ENCODE measurements around the gene SEZ6L.

SEZ6L gene

GRCh38 chr22:26382782-26383181 is 213.5 kb downstream of the SEZ6L start:
- Histone ChIP-seq H3K36me3 (ENCODE audit: low read depth) (no peaks in the 10 kb centered on the region), H3K9me3 (ENCODE audit: severe bottlenecking) (no peaks in the 10 kb centered on the region), H3K27me3 (ENCODE audit: insufficient read depth, poor library complexity, severe bottlenecking) (peaks cover 3% of the 10 kb centered on the region), H3K4me1 (ENCODE audit: insufficient read depth, poor library complexity, severe bottlenecking) (no peaks in the 10 kb centered on the region), H3K27ac (ENCODE audit: poor library complexity, severe bottlenecking) (no peak overlapping the region), H3K4me3 (ENCODE audit: severe bottlenecking) (no peak overlapping the region)
- TF ChIP-seq CTCF (IDR thresholded peaks at IDR 0.05; ENCODE audit: poor library complexity, severe bottlenecking), result no peak
- ATAC-seq (ENCODE audit: low read depth), result no peak
- no peak for DNase-seq (ENCODE audit: low spot score)

- no peak overlapping the region for H3K4me3 ChIP-seq (ENCODE audit: severe bottlenecking)
- no peak for TF ChIP-seq CTCF (IDR thresholded peaks at IDR 0.05; ENCODE audit: poor library complexity, severe bottlenecking)
- H3K27ac ChIP-seq (ENCODE audit: poor library complexity, severe bottlenecking), result no peak overlapping the region
- no peaks in the 10 kb centered on the region for H3K9me3 ChIP-seq (ENCODE audit: severe bottlenecking)
- H3K36me3 ChIP-seq (ENCODE audit: low read depth), result no peaks in the 10 kb centered on the region
- DNase-seq (ENCODE audit: low spot score) (no peak), ATAC-seq (ENCODE audit: low read depth) (no peak)
- no peaks in the 10 kb centered on the region for H3K4me1 ChIP-seq (ENCODE audit: insufficient read depth, poor library complexity, severe bottlenecking)
- peaks cover 3% of the 10 kb centered on the region for H3K27me3 ChIP-seq (ENCODE audit: insufficient read depth, poor library complexity, severe bottlenecking)
Measured at GRCh38 chr22:26383968-26384556, 214.8 kb downstream of the SEZ6L start.

- Histone ChIP-seq H3K27me3 (ENCODE audit: insufficient read depth, poor library complexity, severe bottlenecking) (peaks cover 3% of the 10 kb centered on the region), H3K9me3 (ENCODE audit: severe bottlenecking) (no peaks in the 10 kb centered on the region), H3K36me3 (ENCODE audit: low read depth) (no peaks in the 10 kb centered on the region), H3K4me1 (ENCODE audit: insufficient read depth, poor library complexity, severe bottlenecking) (no peaks in the 10 kb centered on the region), H3K4me3 (ENCODE audit: severe bottlenecking) (no peak overlapping the region), H3K27ac (ENCODE audit: poor library complexity, severe bottlenecking) (no peak overlapping the region)
- no peak for DNase-seq (ENCODE audit: low spot score)
- TF ChIP-seq CTCF (IDR thresholded peaks at IDR 0.05; ENCODE audit: poor library complexity, severe bottlenecking), result no peak
- no peak for ATAC-seq (ENCODE audit: low read depth)
Measured at GRCh38 chr22:26385164-26385563, 215.9 kb downstream of the SEZ6L start.

GRCh38 chr22:26389125-26389524 is 219.9 kb downstream of the SEZ6L start:
- Histone ChIP-seq H3K27ac (ENCODE audit: poor library complexity, severe bottlenecking) (no peak overlapping the region), H3K36me3 (ENCODE audit: low read depth) (no peaks in the 10 kb centered on the region), H3K4me3 (ENCODE audit: severe bottlenecking) (no peak overlapping the region), H3K9me3 (ENCODE audit: severe bottlenecking) (no peaks in the 10 kb centered on the region), H3K4me1 (ENCODE audit: insufficient read depth, poor library complexity, severe bottlenecking) (no peaks in the 10 kb centered on the region), H3K27me3 (ENCODE audit: insufficient read depth, poor library complexity, severe bottlenecking) (no peaks in the 10 kb centered on the region)
- ATAC-seq (ENCODE audit: low read depth) (no peak), DNase-seq (ENCODE audit: low spot score) (no peak)
- no peak for TF ChIP-seq CTCF (IDR thresholded peaks at IDR 0.05; ENCODE audit: poor library complexity, severe bottlenecking)

GRCh38 chr22:26391091-26391490 is 221.8 kb downstream of the SEZ6L start:
- ATAC-seq (ENCODE audit: low read depth), result no peak
- no peaks in the 10 kb centered on the region for H3K4me1 ChIP-seq (ENCODE audit: insufficient read depth, poor library complexity, severe bottlenecking)

More at GRCh38 chr22:26391091-26391490, 221.8 kb downstream of the SEZ6L start:
- TF ChIP-seq CTCF (IDR thresholded peaks at IDR 0.05; ENCODE audit: poor library complexity, severe bottlenecking), result no peak
- Histone ChIP-seq H3K36me3 (ENCODE audit: low read depth) (no peaks in the 10 kb centered on the region), H3K9me3 (ENCODE audit: severe bottlenecking) (no peaks in the 10 kb centered on the region), H3K4me3 (ENCODE audit: severe bottlenecking) (no peak overlapping the region), H3K27me3 (ENCODE audit: insufficient read depth, poor library complexity, severe bottlenecking) (no peaks in the 10 kb centered on the region), H3K27ac (ENCODE audit: poor library complexity, severe bottlenecking) (no peak overlapping the region)
- DNase-seq (ENCODE audit: low spot score), result no peak
